ENCODE results near the gene CYB561D1.

The CYB561D1 gene

GRCh38 chr1:109531826-109532364 is 38.0 kb downstream of the CYB561D1 start:
- Histone ChIP-seq H2AFZ (ENCODE audit: low read length) (peak overlapping the region; percentile 99; the same call in 1 of the 2 replicates), H3K27ac (ENCODE audit: low read length) (no peak overlapping the region), H3K4me3 (ENCODE audit: low read length) (no peak overlapping the region), H3F3A (ENCODE audit: insufficient read depth, low read length) (no peaks in the 10 kb centered on the region), H3K9me3 (replicated peaks; ENCODE audit: insufficient read depth, low read length) (no peaks in the 10 kb centered on the region), H4K20me1 (ENCODE audit: insufficient read depth, low read length) (no peaks in the 10 kb centered on the region), H3K36me3 (replicated peaks; ENCODE audit: insufficient read depth, low read length) (no peaks in the 10 kb centered on the region), H3K79me2 (ENCODE audit: low read length) (no peaks in the 10 kb centered on the region), H3K4me1 (ENCODE audit: low read length) (no peaks in the 10 kb centered on the region), H3K9ac (ENCODE audit: low read length) (no peak overlapping the region), H3K4me2 (ENCODE audit: low read depth, low read length) (peak overlapping the region; percentile 93; the same call in 1 of the 2 replicates), H3K27me3 (replicated peaks; ENCODE audit: insufficient read depth, low read length) (no peaks in the 10 kb centered on the region), H3K9me2 (replicated peaks; ENCODE audit: insufficient read depth, low read length) (no peaks in the 10 kb centered on the region)
- no peak for DNase-seq
- TF ChIP-seq EZH2phosphoT487 (IDR thresholded peaks at IDR 0.05; ENCODE audit: low read length) (no peak), CTCF (IDR thresholded peaks at IDR 0.05; ENCODE audit: low read length) (no peak), EZH2 (optimal IDR thresholded peaks at IDR 0.05; ENCODE audit: low read depth, low read length) (no peak)

GRCh38 chr1:109532365-109533136 is 38.7 kb downstream of the CYB561D1 start:
- peak overlapping the region; percentile 93 for H3K4me2 ChIP-seq (ENCODE audit: low read depth, low read length)
- H4K20me1 ChIP-seq (ENCODE audit: insufficient read depth, low read length): no peaks in the 10 kb centered on the region
- H3K9me2 ChIP-seq (replicated peaks; ENCODE audit: insufficient read depth, low read length): no peaks in the 10 kb centered on the region
- H3K79me2 ChIP-seq (ENCODE audit: low read length): no peaks in the 10 kb centered on the region
- peak overlapping the region; percentile 58 for H3K4me3 ChIP-seq (ENCODE audit: low read length)
- H3K36me3 ChIP-seq (replicated peaks; ENCODE audit: insufficient read depth, low read length): no peaks in the 10 kb centered on the region
- H3K27me3 ChIP-seq (replicated peaks; ENCODE audit: insufficient read depth, low read length): no peaks in the 10 kb centered on the region
- H3F3A ChIP-seq (ENCODE audit: insufficient read depth, low read length): no peaks in the 10 kb centered on the region
- peak overlapping the region; percentile 37; the same call in 1 of the 2 replicates for H3K9ac ChIP-seq (ENCODE audit: low read length)
- peak; percentile 54 for DNase-seq
- H3K27ac ChIP-seq (ENCODE audit: low read length): no peak overlapping the region
- H2AFZ ChIP-seq (ENCODE audit: low read length): peak overlapping the region; percentile 99
- no peaks in the 10 kb centered on the region for H3K9me3 ChIP-seq (replicated peaks; ENCODE audit: insufficient read depth, low read length)
- TF ChIP-seq CTCF (IDR thresholded peaks at IDR 0.05; ENCODE audit: low read length) (peak; percentile 66), EZH2 (optimal IDR thresholded peaks at IDR 0.05; ENCODE audit: low read depth, low read length) (no peak)
- H3K4me1 ChIP-seq (ENCODE audit: low read length): no peaks in the 10 kb centered on the region

GRCh38 chr1:109534307-109534858 is 40.5 kb downstream of the CYB561D1 start:
- no peaks in the 10 kb centered on the region for H3K36me3 ChIP-seq (replicated peaks; ENCODE audit: insufficient read depth, low read length)
- TF ChIP-seq CTCF (IDR thresholded peaks at IDR 0.05; ENCODE audit: low read length) (no peak), EZH2phosphoT487 (IDR thresholded peaks at IDR 0.05; ENCODE audit: low read length) (no peak), EZH2 (optimal IDR thresholded peaks at IDR 0.05; ENCODE audit: low read depth, low read length) (no peak)

More at GRCh38 chr1:109534307-109534858, 40.5 kb downstream of the CYB561D1 start:
- DNase-seq: no peak
- Histone ChIP-seq H3F3A (ENCODE audit: insufficient read depth, low read length) (no peaks in the 10 kb centered on the region), H3K4me3 (ENCODE audit: low read length) (no peak overlapping the region), H2AFZ (ENCODE audit: low read length) (no peak overlapping the region), H3K9ac (ENCODE audit: low read length) (no peak overlapping the region), H3K9me2 (replicated peaks; ENCODE audit: insufficient read depth, low read length) (no peaks in the 10 kb centered on the region), H3K27me3 (replicated peaks; ENCODE audit: insufficient read depth, low read length) (no peaks in the 10 kb centered on the region), H3K4me2 (ENCODE audit: low read depth, low read length) (no peak overlapping the region), H3K9me3 (replicated peaks; ENCODE audit: insufficient read depth, low read length) (no peaks in the 10 kb centered on the region), H4K20me1 (ENCODE audit: insufficient read depth, low read length) (no peaks in the 10 kb centered on the region), H3K79me2 (ENCODE audit: low read length) (no peaks in the 10 kb centered on the region), H3K27ac (ENCODE audit: low read length) (no peak overlapping the region), H3K4me1 (ENCODE audit: low read length) (no peaks in the 10 kb centered on the region)
